Astrocyte of the spinal cord (primary cell): ENCODE results near the gene DCDC2B.
"Not testable (repeated sequence)": the region's sequence is repeated elsewhere in the genome, so short reads cannot be mapped to it uniquely, and the experiment has no call there.

ENCODE experiments used
- DNase-seq: peaks from one replicate; pipeline ENCODE4 v3.0.0; 2011; ENCODE audit warnings: low read depth, low spot score
- H3K4me3 ChIP-seq: 2 replicates; pipeline ENCODE4 v1.5.1; 2011; ENCODE audit warnings: low read depth, mild to moderate bottlenecking, low read length, moderate library complexity
- in situ Hi-C: cut with HindIII; loops from 2 replicates; pipeline ENCODE4 v1.10.0; 2017; ENCODE audit warnings: low sequenced_read_pairs
- TF ChIP-seq, protein P1 (sequence below): IDR thresholded peaks from 2 replicates; pipeline ENCODE4 v1.5.1; 2012; ENCODE audit warnings: low read depth, mild to moderate bottlenecking, low read length, inconsistent platforms

The DCDC2B gene

DNA sequence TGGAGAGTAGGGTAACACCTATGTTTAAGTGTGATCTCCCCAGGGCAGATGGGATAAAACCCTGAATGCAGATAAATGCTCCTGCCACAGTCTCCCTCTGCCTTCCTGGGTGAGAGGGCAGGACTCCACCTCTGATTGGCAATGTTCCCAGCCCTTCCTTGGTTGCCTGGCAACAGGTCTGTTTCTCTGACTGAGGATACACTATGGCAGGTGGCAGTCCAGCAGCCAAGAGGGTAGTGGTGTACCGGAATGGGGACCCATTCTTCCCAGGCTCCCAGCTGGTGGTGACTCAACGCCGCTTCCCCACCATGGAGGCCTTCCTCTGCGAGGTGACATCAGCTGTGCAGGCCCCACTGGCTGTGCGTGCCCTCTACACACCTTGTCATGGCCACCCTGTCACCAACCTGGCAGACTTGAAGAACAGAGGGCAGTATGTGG, at the start of gene DCDC2B:
Gene DCDC2B, plus strand, starts transcription at position 199 of the 438 bp plus-strand sequence. Its CDS starts 5 bp downstream, at position 204.
- TF ChIP-seq, protein P1, sequence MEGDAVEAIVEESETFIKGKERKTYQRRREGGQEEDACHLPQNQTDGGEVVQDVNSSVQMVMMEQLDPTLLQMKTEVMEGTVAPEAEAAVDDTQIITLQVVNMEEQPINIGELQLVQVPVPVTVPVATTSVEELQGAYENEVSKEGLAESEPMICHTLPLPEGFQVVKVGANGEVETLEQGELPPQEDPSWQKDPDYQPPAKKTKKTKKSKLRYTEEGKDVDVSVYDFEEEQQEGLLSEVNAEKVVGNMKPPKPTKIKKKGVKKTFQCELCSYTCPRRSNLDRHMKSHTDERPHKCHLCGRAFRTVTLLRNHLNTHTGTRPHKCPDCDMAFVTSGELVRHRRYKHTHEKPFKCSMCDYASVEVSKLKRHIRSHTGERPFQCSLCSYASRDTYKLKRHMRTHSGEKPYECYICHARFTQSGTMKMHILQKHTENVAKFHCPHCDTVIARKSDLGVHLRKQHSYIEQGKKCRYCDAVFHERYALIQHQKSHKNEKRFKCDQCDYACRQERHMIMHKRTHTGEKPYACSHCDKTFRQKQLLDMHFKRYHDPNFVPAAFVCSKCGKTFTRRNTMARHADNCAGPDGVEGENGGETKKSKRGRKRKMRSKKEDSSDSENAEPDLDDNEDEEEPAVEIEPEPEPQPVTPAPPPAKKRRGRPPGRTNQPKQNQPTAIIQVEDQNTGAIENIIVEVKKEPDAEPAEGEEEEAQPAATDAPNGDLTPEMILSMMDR, result no peak
- peak; percentile 60 for DNase-seq
- in situ Hi-C loops, result no loop called here
- H3K4me3 ChIP-seq, result no peak within 1 kb of the TSS

DNA sequence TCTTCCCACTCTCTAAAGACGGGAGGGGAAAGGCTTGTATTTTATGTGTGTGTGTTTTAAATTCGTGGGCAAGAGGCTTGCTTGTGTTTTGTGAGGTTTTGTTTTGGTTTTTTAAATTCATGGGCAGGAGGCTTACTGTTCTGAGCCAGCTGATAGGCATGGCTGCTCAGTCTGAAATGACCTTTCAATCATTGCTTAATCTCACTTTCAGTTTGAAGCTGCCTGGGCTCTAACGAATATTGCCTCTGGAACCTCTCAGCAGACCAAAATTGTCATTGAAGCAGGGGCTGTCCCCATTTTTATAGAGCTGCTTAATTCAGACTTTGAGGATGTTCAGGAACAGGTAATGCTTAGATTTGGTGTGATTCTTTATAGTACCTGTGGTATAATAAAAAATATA, 49.7 kb upstream of the DCDC2B start:
- no peak for DNase-seq
- no peak overlapping the region for H3K4me3 ChIP-seq
- in situ Hi-C loops, result no loop called here
- TF ChIP-seq, protein P1, result no peak

DNA sequence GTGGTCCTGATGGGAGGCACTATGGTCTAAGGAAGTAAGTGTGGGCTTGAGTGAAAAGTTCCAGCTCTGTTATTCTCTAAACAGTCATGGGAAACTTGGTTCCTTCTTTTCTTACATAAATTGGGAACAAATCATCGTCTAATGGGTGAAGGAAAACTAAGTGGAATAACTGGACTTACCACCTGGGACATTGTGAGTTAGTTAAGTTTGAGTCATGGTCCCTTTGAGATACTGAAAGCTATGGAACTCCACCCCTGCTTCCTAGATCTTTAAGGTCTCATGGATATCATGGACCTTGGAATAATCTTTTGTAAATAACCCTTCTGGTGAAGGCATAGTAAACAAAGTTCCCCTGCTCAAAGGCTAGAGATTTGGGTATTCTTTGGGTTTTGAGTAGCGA, 45.5 kb upstream of the DCDC2B start:
- TF ChIP-seq, protein P1, result no peak
- H3K4me3 ChIP-seq, result no peak overlapping the region
- DNase-seq, result no peak
- in situ Hi-C loops, result no loop called here

DNA sequence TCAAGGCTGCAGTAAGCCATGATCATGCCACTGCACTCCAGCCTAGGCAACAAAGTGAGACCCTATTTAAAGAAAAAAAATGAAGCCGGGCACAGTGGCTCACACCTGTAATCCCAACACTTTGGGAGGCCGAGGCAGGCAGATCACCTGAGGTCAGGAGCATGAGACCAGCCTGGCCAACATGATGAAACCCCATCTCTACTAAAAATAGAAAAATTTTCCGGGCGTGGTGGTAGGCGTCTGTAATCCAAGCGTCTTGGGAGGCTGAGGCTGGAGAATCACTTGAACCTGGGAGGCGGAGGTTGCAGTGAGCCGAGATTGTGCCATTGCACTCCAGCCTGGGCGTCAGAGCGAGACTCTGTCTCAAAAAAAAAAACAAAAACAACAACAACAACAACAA, 43.3 kb upstream of the DCDC2B start:
- in situ Hi-C loops, DNase-seq, H3K4me3 ChIP-seq: not testable (repeated sequence)

GRCh38 chr1:32170991-32171390, 37.9 kb upstream of the DCDC2B start:
- in situ Hi-C loops, result no loop called here
- TF ChIP-seq, protein P1, result no peak
- H3K4me3 ChIP-seq, result no peak overlapping the region
- no peak for DNase-seq

GRCh38 chr1:32172621-32173245, 36.2 kb upstream of the DCDC2B start:
- TF ChIP-seq, protein P1, result no peak
- H3K4me3 ChIP-seq, result no peak overlapping the region
- peak; percentile 18 for DNase-seq
- in situ Hi-C loops, result no loop called here

GRCh38 chr1:32178380-32179192, 30.3 kb upstream of the DCDC2B start:
- TF ChIP-seq, protein P1, result no peak
- DNase-seq, result no peak
- H3K4me3 ChIP-seq, result no peak overlapping the region
- in situ Hi-C loops, result no loop called here
